ENCODE data around the gene PRKAB2. TPM values are rescaled to one million over a fixed set of nuclear protein-coding genes. Genes with fewer than 3 reads are reported as not detected.
A peak's percentile ranks its signal among the peaks of the same experiment; 100 is the strongest.

The PRKAB2 gene, protein sequence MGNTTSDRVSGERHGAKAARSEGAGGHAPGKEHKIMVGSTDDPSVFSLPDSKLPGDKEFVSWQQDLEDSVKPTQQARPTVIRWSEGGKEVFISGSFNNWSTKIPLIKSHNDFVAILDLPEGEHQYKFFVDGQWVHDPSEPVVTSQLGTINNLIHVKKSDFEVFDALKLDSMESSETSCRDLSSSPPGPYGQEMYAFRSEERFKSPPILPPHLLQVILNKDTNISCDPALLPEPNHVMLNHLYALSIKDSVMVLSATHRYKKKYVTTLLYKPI
- total RNA-seq (2022) (9.8 and 12.6 TPM in 2 replicates), Bru-seq, nascent RNA (percentile 69 among the genes with signal in this experiment), BruChase-seq, experiment 1, labeled RNA remaining after a 6-hour chase (percentile 76 among the genes with signal in this experiment), BruChase-seq, experiment 2, labeled RNA remaining after a 2-hour chase (percentile 81 among the genes with signal in this experiment)
- long read RNA-seq, full-length matches to known transcripts: 2 of 11 reads
- long read RNA-seq, partial matches to known transcripts: 2 of 11 reads
- long read RNA-seq, other reads (novel, unspliced or antisense): 7 of 11 reads

DNA sequence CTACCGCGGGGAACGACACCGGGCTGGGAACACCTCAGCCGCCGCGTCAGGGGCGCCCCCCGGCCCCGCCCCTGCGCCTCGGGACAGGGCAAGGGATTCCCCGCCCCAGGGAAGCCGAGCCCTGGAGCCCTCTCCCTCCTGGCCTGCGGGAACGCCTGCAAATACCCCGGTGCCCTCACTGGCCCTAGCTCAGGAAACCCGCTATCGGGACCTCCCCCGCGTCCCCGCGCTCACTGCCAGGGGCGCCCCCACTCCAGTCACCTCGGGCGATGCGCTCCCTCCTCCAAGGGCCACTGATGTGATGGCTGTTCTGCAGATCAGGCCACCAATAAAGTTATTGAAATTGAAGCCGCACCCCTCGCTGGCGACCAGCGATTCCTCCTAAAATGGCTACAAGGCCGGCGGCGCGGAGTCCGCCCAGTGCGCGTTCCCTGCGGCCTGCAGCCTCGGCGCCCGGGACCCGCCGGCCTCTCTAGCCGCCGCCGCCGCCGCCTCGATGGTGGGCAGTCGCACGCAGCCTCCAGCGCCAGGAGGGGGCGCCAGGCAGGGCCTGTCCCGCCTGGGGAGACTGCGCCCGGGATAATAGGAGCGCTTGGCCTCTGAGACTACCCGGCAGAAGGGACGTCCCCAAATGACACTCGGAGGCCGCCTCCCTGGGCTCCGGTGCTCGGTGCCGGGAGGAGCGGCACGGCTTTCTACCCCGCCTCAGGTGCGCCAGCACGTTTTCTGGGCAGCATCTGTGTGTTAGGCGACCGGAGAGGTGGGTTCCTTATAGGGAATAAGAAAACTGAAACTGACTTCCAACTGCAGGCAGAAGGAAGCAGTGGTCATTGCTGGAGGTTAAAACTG lies at the start of gene PRKAB2:
PRKAB2 (minus strand) TSS at position 303 of the 849 bp plus-strand sequence. CDS start 326 bp downstream, outside the sequence.
- CTCF ChIA-PET: interaction anchor here (0.6 to 1.2 kb wide), 11 partner anchors 8 to 95 kb away, joined by 3 to 13 read pairs (median 4); partner anchors contain the start of gene CHD1L
- intact Hi-C loops (cut with micrococcal nuclease; ENCODE audit: unreplicated experiment): loop anchor here (1.0 to 5.0 kb wide), 5 partner anchors 52 to 220 kb away; partner anchors contain the start of gene FMO5
- Mint-ChIP-seq H3K9me3 (ENCODE audit: low read depth, unreplicated experiment) (peaks cover 3% of the 10 kb centered on the region), H3K27ac (ENCODE audit: unreplicated experiment) (peak within 1 kb of the TSS; percentile 99), H3K4me3 (ENCODE audit: low read depth, unreplicated experiment) (peak within 1 kb of the TSS; percentile 100), H3K4me1 (ENCODE audit: low read depth, unreplicated experiment) (peaks cover 39% of the 10 kb centered on the region), H3K27me3 (ENCODE audit: unreplicated experiment) (no peaks in the 10 kb centered on the region), H3K36me3 (ENCODE audit: insufficient read depth, unreplicated experiment) (peaks cover 31% of the 10 kb centered on the region)
- TF ChIP-seq, protein P1, sequence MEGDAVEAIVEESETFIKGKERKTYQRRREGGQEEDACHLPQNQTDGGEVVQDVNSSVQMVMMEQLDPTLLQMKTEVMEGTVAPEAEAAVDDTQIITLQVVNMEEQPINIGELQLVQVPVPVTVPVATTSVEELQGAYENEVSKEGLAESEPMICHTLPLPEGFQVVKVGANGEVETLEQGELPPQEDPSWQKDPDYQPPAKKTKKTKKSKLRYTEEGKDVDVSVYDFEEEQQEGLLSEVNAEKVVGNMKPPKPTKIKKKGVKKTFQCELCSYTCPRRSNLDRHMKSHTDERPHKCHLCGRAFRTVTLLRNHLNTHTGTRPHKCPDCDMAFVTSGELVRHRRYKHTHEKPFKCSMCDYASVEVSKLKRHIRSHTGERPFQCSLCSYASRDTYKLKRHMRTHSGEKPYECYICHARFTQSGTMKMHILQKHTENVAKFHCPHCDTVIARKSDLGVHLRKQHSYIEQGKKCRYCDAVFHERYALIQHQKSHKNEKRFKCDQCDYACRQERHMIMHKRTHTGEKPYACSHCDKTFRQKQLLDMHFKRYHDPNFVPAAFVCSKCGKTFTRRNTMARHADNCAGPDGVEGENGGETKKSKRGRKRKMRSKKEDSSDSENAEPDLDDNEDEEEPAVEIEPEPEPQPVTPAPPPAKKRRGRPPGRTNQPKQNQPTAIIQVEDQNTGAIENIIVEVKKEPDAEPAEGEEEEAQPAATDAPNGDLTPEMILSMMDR (IDR thresholded peaks at IDR 0.05; ENCODE audit: unreplicated experiment): peak; percentile 87
- peak; percentile 99 for DNase-seq
- BruUV-seq (replicated peaks): no TSS peak

DNA sequence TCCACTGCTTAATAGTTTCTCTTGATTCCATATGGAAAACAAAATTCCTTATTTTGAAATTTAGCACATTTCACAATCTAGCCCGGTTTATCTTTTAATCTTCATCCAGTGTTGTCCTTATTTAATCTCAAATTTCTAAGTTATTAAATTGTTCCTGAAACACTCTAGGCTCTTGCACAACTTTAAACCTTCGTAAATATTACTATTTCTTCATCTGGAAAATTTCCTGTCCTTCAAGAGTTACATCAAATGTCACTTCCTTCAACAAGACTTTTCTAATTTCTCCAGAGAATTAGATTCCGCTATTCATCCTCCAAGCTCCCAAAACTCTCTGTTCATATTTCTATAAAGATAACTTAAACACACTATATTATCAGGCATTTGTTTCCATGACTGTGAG lies 46.3 kb upstream of the PRKAB2 start:
- no peaks in the 10 kb centered on the region for H3K9me3 Mint-ChIP-seq (ENCODE audit: low read depth, unreplicated experiment)
- no peak overlapping the region for H3K4me3 Mint-ChIP-seq (ENCODE audit: low read depth, unreplicated experiment)
- H3K36me3 Mint-ChIP-seq (ENCODE audit: insufficient read depth, unreplicated experiment): no peaks in the 10 kb centered on the region
- peaks cover 18% of the 10 kb centered on the region for H3K4me1 Mint-ChIP-seq (ENCODE audit: low read depth, unreplicated experiment)
- TF ChIP-seq, protein P1 (IDR thresholded peaks at IDR 0.05; ENCODE audit: unreplicated experiment): no peak
- peaks cover 3% of the 10 kb centered on the region for H3K27me3 Mint-ChIP-seq (ENCODE audit: unreplicated experiment)
- intact Hi-C loops (cut with micrococcal nuclease; ENCODE audit: unreplicated experiment): no loop called here
- H3K27ac Mint-ChIP-seq (ENCODE audit: unreplicated experiment): no peak overlapping the region
- no TSS peak for BruUV-seq (replicated peaks)
- CTCF ChIA-PET: no interaction called here
- DNase-seq: no peak

DNA sequence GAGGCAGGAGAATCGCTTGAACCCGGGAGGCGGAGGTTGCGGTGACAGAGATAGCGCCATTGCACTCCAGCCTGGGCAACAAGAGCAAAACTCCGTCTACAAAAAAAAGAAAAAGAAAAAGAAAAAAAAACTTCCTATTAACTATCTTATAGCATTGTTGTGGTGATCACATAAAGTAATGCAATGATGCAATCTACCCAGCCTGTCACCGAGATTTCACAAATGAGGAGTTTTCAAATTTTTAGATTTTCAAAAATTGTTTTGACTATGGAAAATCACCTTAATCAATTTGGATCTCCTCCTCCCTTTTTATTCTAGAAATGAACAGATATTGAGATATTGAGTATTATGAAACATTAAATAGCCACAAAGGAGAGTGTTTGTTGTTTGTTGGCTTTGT lies 44.9 kb upstream of the PRKAB2 start:
- CTCF ChIA-PET: no interaction called here

DNA sequence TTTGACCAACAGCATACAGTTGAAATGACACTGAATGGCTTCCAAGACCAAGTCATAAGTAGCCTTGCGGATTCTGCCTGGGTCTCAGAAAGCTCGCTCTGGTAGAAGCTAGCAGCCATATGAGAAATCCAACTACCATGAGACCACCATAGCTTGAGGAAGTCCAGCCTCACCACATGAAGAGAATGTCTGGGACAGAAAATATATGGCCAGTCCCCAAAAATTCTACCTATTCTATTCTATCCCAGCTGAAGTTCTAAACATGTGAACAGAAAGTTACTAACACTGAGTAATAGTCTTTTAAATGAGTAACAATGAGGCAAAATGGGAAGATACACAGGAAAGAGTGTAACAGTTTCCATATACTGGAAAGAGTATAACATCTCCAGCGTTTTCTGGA lies 43.9 kb upstream of the PRKAB2 start:
- no peak for DNase-seq
- no peaks in the 10 kb centered on the region for H3K27me3 Mint-ChIP-seq (ENCODE audit: unreplicated experiment)
- no peak overlapping the region for H3K27ac Mint-ChIP-seq (ENCODE audit: unreplicated experiment)
- peaks cover 17% of the 10 kb centered on the region for H3K4me1 Mint-ChIP-seq (ENCODE audit: low read depth, unreplicated experiment)
- intact Hi-C loops (cut with micrococcal nuclease; ENCODE audit: unreplicated experiment): no loop called here
- TF ChIP-seq, protein P1 (IDR thresholded peaks at IDR 0.05; ENCODE audit: unreplicated experiment): no peak
- BruUV-seq (replicated peaks): no TSS peak
- no peak overlapping the region for H3K4me3 Mint-ChIP-seq (ENCODE audit: low read depth, unreplicated experiment)
- H3K36me3 Mint-ChIP-seq (ENCODE audit: insufficient read depth, unreplicated experiment): no peaks in the 10 kb centered on the region
- no peaks in the 10 kb centered on the region for H3K9me3 Mint-ChIP-seq (ENCODE audit: low read depth, unreplicated experiment)
- CTCF ChIA-PET: no interaction called here

More for the DNA sequence above, 44.9 kb upstream of the PRKAB2 start:
- Mint-ChIP-seq H3K9me3 (ENCODE audit: low read depth, unreplicated experiment) (no peaks in the 10 kb centered on the region), H3K4me1 (ENCODE audit: low read depth, unreplicated experiment) (peaks cover 17% of the 10 kb centered on the region), H3K36me3 (ENCODE audit: insufficient read depth, unreplicated experiment) (no peaks in the 10 kb centered on the region), H3K27me3 (ENCODE audit: unreplicated experiment) (no peaks in the 10 kb centered on the region), H3K4me3 (ENCODE audit: low read depth, unreplicated experiment) (no peak overlapping the region), H3K27ac (ENCODE audit: unreplicated experiment) (no peak overlapping the region)
- TF ChIP-seq, protein P1 (IDR thresholded peaks at IDR 0.05; ENCODE audit: unreplicated experiment): no peak
- DNase-seq: no peak
- intact Hi-C loops (cut with micrococcal nuclease; ENCODE audit: unreplicated experiment): no loop called here
- no TSS peak for BruUV-seq (replicated peaks)

Measured in Calu3 (cell line).